ENCODE measurements around the gene KDM1A. TPM values are rescaled to one million over a fixed set of nuclear protein-coding genes. Genes with fewer than 3 reads are reported as not detected.

KDM1A gene
- total and polyA plus RNA-seq, 2 donors (not counting 1 experiment from before 2014, with no cell fraction given), result 30.2 to 47.4 TPM

- H3K9me3 ChIP-seq (ENCODE audit: control extremely low read depth in 1 of 3, control insufficient read depth in 2 of 3, insufficient read depth in 1 of 3, low read length in 2 of 3), result no peaks in the 10 kb centered on the region
- no peaks in the 10 kb centered on the region for H3K79me2 ChIP-seq (ENCODE audit: control insufficient read depth, insufficient read depth, low read length)
- Mint-ChIP-seq H3K4me3 (no peak overlapping the region), H3K27ac (no peak overlapping the region), H3K4me1 (no peaks in the 10 kb centered on the region), H3K9me3 (ENCODE audit: insufficient read depth) (no peaks in the 10 kb centered on the region), H3K27me3 (peaks cover 38% of the 10 kb centered on the region)
- ATAC-seq (ENCODE audit: low read depth) (no peak), DNase-seq (no peak)
- H3K9ac ChIP-seq (ENCODE audit: low read length), result no peak overlapping the region
- ChIA-PET POLR2A (no interaction called here), CTCF (interaction anchor here (5.6 kb wide), 1 partner anchor 209 kb away, joined by 38 read pairs; no protein-coding TSS in a partner anchor)
- intact Hi-C loops (cut with micrococcal nuclease), result loop anchor here (1.0 kb wide), 1 partner anchor 123 kb away; no protein-coding TSS in a partner anchor
- H2AFZ ChIP-seq (ENCODE audit: insufficient read depth, low read depth, low read length, poor library complexity, severe bottlenecking), result no peak overlapping the region
- H4K20me1 ChIP-seq (ENCODE audit: control insufficient read depth, insufficient read depth, low read length, poor library complexity, severe bottlenecking), result no peaks in the 10 kb centered on the region
- H3K4me3 ChIP-seq (ENCODE audit: control extremely low read depth in 1 of 5, extremely low read depth in 1 of 5, insufficient read depth in 1 of 5, low read depth in 2 of 5, low read length in 4 of 5), result no peak overlapping the region
- no peak for TF ChIP-seq EZH2 (IDR thresholded peaks at IDR 0.05; ENCODE audit: borderline replicate concordance, insufficient read depth, low read depth, low read length, poor library complexity, severe bottlenecking)
- TF ChIP-seq, protein P1, sequence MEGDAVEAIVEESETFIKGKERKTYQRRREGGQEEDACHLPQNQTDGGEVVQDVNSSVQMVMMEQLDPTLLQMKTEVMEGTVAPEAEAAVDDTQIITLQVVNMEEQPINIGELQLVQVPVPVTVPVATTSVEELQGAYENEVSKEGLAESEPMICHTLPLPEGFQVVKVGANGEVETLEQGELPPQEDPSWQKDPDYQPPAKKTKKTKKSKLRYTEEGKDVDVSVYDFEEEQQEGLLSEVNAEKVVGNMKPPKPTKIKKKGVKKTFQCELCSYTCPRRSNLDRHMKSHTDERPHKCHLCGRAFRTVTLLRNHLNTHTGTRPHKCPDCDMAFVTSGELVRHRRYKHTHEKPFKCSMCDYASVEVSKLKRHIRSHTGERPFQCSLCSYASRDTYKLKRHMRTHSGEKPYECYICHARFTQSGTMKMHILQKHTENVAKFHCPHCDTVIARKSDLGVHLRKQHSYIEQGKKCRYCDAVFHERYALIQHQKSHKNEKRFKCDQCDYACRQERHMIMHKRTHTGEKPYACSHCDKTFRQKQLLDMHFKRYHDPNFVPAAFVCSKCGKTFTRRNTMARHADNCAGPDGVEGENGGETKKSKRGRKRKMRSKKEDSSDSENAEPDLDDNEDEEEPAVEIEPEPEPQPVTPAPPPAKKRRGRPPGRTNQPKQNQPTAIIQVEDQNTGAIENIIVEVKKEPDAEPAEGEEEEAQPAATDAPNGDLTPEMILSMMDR (IDR thresholded peaks at IDR 0.05), result no peak
- peaks cover 0 to 10% (median 4%) of the 10 kb centered on the region in 4 experiments for H3K27me3 ChIP-seq (replicated peaks in 1 of 4; ENCODE audit: control extremely low read depth in 1 of 4, control insufficient read depth in 3 of 4, insufficient read depth in 4 of 4, low read length in 3 of 4)
- H3K27ac ChIP-seq (ENCODE audit: low read length in 2 of 2), result no peak overlapping the region
- no peaks in the 10 kb centered on the region for H3K4me1 ChIP-seq (ENCODE audit: control insufficient read depth in 2 of 2, insufficient read depth in 2 of 2, low read length in 2 of 2)
- WGBS (ENCODE audit: insufficient coverage), result 89% methylated on average over 1 of the region's 3 CpGs
- H3K36me3 ChIP-seq (replicated peaks in 1 of 2; ENCODE audit: control extremely low read depth in 1 of 2, control insufficient read depth in 1 of 2, extremely low read depth in 1 of 2, insufficient read depth in 2 of 2, low read length in 1 of 2), result no peaks in the 10 kb centered on the region
- H3K4me2 ChIP-seq (replicated peaks; ENCODE audit: low read depth, low read length, poor library complexity, severe bottlenecking), result no peak overlapping the region
Measured at GRCh38 chr1:22975694-22976093, 43.6 kb upstream of the KDM1A start.

- intact Hi-C loops (cut with micrococcal nuclease), result loop anchor here (1.0 kb wide), 1 partner anchor 122 kb away; no protein-coding TSS in a partner anchor
- ChIA-PET POLR2A (no interaction called here), CTCF (interaction anchor here (5.6 kb wide), 1 partner anchor 209 kb away, joined by 38 read pairs; no protein-coding TSS in a partner anchor)
- no peaks in the 10 kb centered on the region for H4K20me1 ChIP-seq (ENCODE audit: control insufficient read depth, insufficient read depth, low read length, poor library complexity, severe bottlenecking)
- no peak overlapping the region for H3K4me2 ChIP-seq (replicated peaks; ENCODE audit: low read depth, low read length, poor library complexity, severe bottlenecking)
- H3K79me2 ChIP-seq (ENCODE audit: control insufficient read depth, insufficient read depth, low read length), result no peaks in the 10 kb centered on the region
- H3K27me3 Mint-ChIP-seq, result peaks cover 36% of the 10 kb centered on the region
- H3K27ac Mint-ChIP-seq, result no peak overlapping the region
- H3K4me1 Mint-ChIP-seq, result no peaks in the 10 kb centered on the region
- H3K27me3 ChIP-seq (replicated peaks in 1 of 4; ENCODE audit: control extremely low read depth in 1 of 4, control insufficient read depth in 3 of 4, insufficient read depth in 4 of 4, low read length in 3 of 4), result peaks cover 0 to 10% (median 2%) of the 10 kb centered on the region in 4 experiments
- 100% methylated on average over 2 of the region's 4 CpGs for WGBS (ENCODE audit: insufficient coverage)
- no peaks in the 10 kb centered on the region for H3K9me3 ChIP-seq (ENCODE audit: control extremely low read depth in 1 of 3, control insufficient read depth in 2 of 3, insufficient read depth in 1 of 3, low read length in 2 of 3)
- no peak overlapping the region for H3K4me3 ChIP-seq (ENCODE audit: control extremely low read depth in 1 of 5, extremely low read depth in 1 of 5, insufficient read depth in 1 of 5, low read depth in 2 of 5, low read length in 4 of 5)
- no peak for ATAC-seq (ENCODE audit: low read depth)
- H3K27ac ChIP-seq (ENCODE audit: low read length in 2 of 2), result no peak overlapping the region
- H2AFZ ChIP-seq (ENCODE audit: insufficient read depth, low read depth, low read length, poor library complexity, severe bottlenecking), result no peak overlapping the region
- H3K9ac ChIP-seq (ENCODE audit: low read length), result no peak overlapping the region
- TF ChIP-seq, protein P1 (IDR thresholded peaks at IDR 0.05), result no peak
- no peak for TF ChIP-seq EZH2 (IDR thresholded peaks at IDR 0.05; ENCODE audit: borderline replicate concordance, insufficient read depth, low read depth, low read length, poor library complexity, severe bottlenecking)
- no peak for DNase-seq
- H3K36me3 ChIP-seq (replicated peaks in 1 of 2; ENCODE audit: control extremely low read depth in 1 of 2, control insufficient read depth in 1 of 2, extremely low read depth in 1 of 2, insufficient read depth in 2 of 2, low read length in 1 of 2), result no peaks in the 10 kb centered on the region
- no peak overlapping the region for H3K4me3 Mint-ChIP-seq
- no peaks in the 10 kb centered on the region for H3K9me3 Mint-ChIP-seq (ENCODE audit: insufficient read depth)
- H3K4me1 ChIP-seq (ENCODE audit: control insufficient read depth in 2 of 2, insufficient read depth in 2 of 2, low read length in 2 of 2), result no peaks in the 10 kb centered on the region
Measured at GRCh38 chr1:22976127-22976460, 43.2 kb upstream of the KDM1A start.
